Uterus (tissue), 2 donors: ENCODE data around the gene SIM1.
"Not testable (repeated sequence)": the region's sequence is repeated elsewhere in the genome, so short reads cannot be mapped to it uniquely, and the experiment has no call there.

ENCODE experiments used
- POLR2A ChIP-seq, 2 donors: fragments of 450-650 bp; IDR thresholded peaks; one replicate each; pipeline ENCODE4 v1.6.1; 2016; ENCODE audit warnings: antibody characterized with exemption in 2 of 2, mild to moderate bottlenecking in 1 of 2, moderate library complexity in 1 of 2
- TF ChIP-seq, protein P1 (sequence below), 4 experiments: fragments of 200-600 bp in 2 of 4; fragments of 450-650 bp in 2 of 4; sonication (generic) in 2 of 4; IDR thresholded peaks; one replicate each; pipeline ENCODE4 v1.5.1; 2016 to 2019; ENCODE audit warnings: antibody characterized with exemption in 4 of 4, mild to moderate bottlenecking in 2 of 4, moderate library complexity in 1 of 4

GRCh38 chr6:100354736-100355641 is 109.7 kb downstream of the SIM1 start:
- not testable (repeated sequence) for TF ChIP-seq POLR2A (IDR thresholded peaks at IDR 0.05)
- TF ChIP-seq, protein P1, sequence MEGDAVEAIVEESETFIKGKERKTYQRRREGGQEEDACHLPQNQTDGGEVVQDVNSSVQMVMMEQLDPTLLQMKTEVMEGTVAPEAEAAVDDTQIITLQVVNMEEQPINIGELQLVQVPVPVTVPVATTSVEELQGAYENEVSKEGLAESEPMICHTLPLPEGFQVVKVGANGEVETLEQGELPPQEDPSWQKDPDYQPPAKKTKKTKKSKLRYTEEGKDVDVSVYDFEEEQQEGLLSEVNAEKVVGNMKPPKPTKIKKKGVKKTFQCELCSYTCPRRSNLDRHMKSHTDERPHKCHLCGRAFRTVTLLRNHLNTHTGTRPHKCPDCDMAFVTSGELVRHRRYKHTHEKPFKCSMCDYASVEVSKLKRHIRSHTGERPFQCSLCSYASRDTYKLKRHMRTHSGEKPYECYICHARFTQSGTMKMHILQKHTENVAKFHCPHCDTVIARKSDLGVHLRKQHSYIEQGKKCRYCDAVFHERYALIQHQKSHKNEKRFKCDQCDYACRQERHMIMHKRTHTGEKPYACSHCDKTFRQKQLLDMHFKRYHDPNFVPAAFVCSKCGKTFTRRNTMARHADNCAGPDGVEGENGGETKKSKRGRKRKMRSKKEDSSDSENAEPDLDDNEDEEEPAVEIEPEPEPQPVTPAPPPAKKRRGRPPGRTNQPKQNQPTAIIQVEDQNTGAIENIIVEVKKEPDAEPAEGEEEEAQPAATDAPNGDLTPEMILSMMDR (IDR thresholded peaks at IDR 0.05): not testable (repeated sequence)
